ENCODE data around the gene GPSM1. TPM values are rescaled to one million over a fixed set of nuclear protein-coding genes. Genes with fewer than 3 reads are reported as not detected.
A peak's percentile ranks its signal among the peaks of the same experiment; 100 is the strongest.

GPSM1 gene
- total RNA-seq, 3 donors from 2014 or later, result 12.8 to 13.6 (median 13.4) TPM

DNA sequence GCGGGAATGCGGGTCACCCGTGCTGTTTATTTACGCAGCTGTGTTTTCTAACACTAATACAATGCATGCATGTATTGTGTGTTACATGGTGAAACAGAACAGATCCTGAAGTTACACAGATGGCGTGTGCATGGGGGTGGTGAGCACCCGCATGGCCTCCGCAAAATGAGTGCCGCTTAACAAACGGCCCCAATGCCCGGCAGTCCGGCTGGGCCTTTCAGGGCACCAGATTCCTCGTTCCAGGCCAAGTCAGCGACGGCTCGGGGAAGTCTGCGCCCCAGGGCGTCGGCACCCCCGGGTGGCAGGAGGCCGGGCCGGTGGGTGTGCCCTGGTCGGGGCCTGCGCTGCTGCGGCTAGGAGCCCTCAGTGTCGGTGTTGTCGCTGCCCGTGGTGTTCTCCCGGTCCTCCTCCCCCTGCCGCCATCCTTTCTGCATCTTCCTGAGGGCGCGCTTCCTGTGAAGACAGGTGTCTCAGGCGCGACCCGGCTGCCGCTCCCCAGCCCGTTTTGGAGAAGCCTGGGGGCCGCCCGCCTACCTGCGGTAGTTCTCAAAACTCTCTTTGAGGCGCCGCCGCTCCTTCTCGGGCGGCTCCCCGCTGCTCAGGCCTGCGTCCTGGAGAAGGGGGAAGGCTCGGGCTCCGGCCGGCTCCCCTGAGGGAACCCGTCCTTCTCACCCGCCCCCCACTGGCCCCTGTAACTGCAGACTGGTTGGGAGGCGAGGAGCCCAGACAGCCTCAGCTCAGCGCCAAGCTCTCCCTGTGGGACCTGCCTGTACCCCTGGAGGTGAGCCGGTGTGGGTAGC, 36.8 kb downstream of the GPSM1 start:
- H3K9me3 Mint-ChIP-seq, result no peaks in the 10 kb centered on the region
- no peak for ATAC-seq
- no peaks in the 10 kb centered on the region for H3K36me3 Mint-ChIP-seq (ENCODE audit: insufficient read depth)
- peaks cover 1% of the 10 kb centered on the region for H3K4me1 Mint-ChIP-seq (ENCODE audit: low read depth)
- no peaks in the 10 kb centered on the region for H3K27me3 Mint-ChIP-seq (ENCODE audit: low read depth)
- DNase-seq, result no peak
- H3K4me3 Mint-ChIP-seq, result peak overlapping the region; percentile 26

GRCh38 chr9:136364942-136365774, 37.8 kb downstream of the GPSM1 start:
- Mint-ChIP-seq H3K27me3 (ENCODE audit: low read depth) (no peaks in the 10 kb centered on the region), H3K36me3 (ENCODE audit: insufficient read depth) (no peaks in the 10 kb centered on the region), H3K4me3 (no peak overlapping the region), H3K9me3 (no peaks in the 10 kb centered on the region), H3K4me1 (ENCODE audit: low read depth) (peaks cover 1% of the 10 kb centered on the region)
- ATAC-seq (no peak), DNase-seq (no peak)

- no peaks in the 10 kb centered on the region for H3K9me3 Mint-ChIP-seq
- H3K4me3 Mint-ChIP-seq, result no peak overlapping the region
- DNase-seq (no peak), ATAC-seq (no peak)
- no peaks in the 10 kb centered on the region for H3K27me3 Mint-ChIP-seq (ENCODE audit: low read depth)
- no peaks in the 10 kb centered on the region for H3K36me3 Mint-ChIP-seq (ENCODE audit: insufficient read depth)
- peaks cover 1% of the 10 kb centered on the region for H3K4me1 Mint-ChIP-seq (ENCODE audit: low read depth)
These were observed 38.5 kb downstream of the GPSM1 start for GRCh38 chr9:136365775-136366222.

GRCh38 chr9:136366826-136367225, 39.5 kb downstream of the GPSM1 start:
- H3K36me3 Mint-ChIP-seq (ENCODE audit: insufficient read depth), result no peaks in the 10 kb centered on the region
- no peaks in the 10 kb centered on the region for H3K9me3 Mint-ChIP-seq
- H3K4me1 Mint-ChIP-seq (ENCODE audit: low read depth), result peaks cover 1% of the 10 kb centered on the region
- DNase-seq (no peak), ATAC-seq (no peak)
- H3K4me3 Mint-ChIP-seq, result no peak overlapping the region
- H3K27me3 Mint-ChIP-seq (ENCODE audit: low read depth), result no peaks in the 10 kb centered on the region

DNA sequence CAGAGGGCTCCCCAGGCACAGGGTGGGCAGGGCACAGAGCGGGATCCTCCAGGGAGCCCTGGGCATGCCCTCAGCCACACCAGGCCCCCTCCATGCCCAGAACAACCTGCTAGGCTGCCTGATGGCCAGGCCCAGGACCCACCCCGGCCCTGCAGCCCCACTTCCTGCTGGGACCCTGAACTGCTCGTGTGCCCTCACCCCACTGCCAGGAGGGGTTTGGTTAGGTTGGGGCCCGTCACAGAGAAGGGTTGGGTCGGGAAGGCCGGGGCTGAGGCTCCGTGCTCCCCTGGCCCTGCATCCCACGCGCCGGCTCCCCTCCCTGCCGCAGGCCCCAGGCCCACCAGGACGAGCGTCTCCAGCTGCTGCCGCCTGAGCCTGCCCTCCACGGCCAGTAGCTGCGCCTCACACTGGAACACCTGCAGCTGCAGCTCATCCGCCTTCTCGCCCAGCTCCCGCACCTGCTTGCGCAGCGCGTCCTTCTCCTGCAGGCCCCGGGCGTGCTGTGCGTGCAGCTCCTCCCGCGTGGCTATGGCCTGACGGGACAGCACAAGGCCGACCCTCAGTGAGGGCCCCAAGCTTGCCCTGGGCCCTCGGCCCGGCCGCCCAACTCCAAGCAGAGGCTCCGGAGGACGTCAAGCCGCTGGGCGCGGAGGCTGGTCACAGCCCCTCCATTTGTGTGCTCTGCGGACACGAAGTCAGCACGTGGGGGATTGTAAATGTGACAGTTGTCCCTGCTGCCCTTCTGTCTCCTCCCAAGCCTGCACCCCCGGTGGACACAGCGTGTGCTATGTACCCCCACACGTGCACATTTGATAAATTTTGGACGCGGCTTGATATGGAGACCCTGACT, 40.2 kb downstream of the GPSM1 start:
- ATAC-seq, result no peak
- H3K36me3 Mint-ChIP-seq (ENCODE audit: insufficient read depth), result no peaks in the 10 kb centered on the region
- H3K4me1 Mint-ChIP-seq (ENCODE audit: low read depth), result peaks cover 1% of the 10 kb centered on the region
- H3K27me3 Mint-ChIP-seq (ENCODE audit: low read depth), result no peaks in the 10 kb centered on the region
- no peaks in the 10 kb centered on the region for H3K9me3 Mint-ChIP-seq
- H3K4me3 Mint-ChIP-seq, result no peak overlapping the region
- no peak for DNase-seq

DNA sequence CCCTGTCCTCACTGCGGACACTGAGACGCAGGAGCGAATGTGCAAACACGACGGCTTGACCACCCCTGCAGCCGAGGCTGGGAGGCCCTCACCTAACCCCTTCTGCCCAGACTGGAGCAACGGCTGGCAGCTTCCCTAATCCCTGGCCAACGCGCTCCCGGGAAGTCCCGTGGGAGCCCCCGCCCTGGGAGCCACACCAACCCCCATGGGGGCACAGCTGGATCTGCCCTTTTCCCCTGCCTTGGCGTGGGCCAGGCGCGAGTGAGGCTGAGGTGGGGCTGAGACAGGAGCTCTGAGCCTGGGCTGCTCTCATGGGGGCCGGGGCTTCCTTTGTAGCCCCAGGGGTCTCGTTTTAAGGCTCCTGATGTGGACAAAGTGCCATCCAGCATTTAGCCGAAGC, 40.9 kb downstream of the GPSM1 start:
- Mint-ChIP-seq H3K36me3 (ENCODE audit: insufficient read depth) (no peaks in the 10 kb centered on the region), H3K4me1 (ENCODE audit: low read depth) (no peaks in the 10 kb centered on the region), H3K9me3 (no peaks in the 10 kb centered on the region), H3K4me3 (no peak overlapping the region), H3K27me3 (ENCODE audit: low read depth) (peaks cover under 1% of the 10 kb centered on the region)
- DNase-seq, result no peak
- no peak for ATAC-seq

GRCh38 chr9:136370037-136370436, 42.7 kb downstream of the GPSM1 start:
- Mint-ChIP-seq H3K27me3 (ENCODE audit: low read depth) (peaks cover 2% of the 10 kb centered on the region), H3K36me3 (ENCODE audit: insufficient read depth) (peaks cover 2% of the 10 kb centered on the region), H3K4me1 (ENCODE audit: low read depth) (no peaks in the 10 kb centered on the region), H3K4me3 (no peak overlapping the region), H3K9me3 (no peaks in the 10 kb centered on the region)
- ATAC-seq (no peak), DNase-seq (no peak)

DNA sequence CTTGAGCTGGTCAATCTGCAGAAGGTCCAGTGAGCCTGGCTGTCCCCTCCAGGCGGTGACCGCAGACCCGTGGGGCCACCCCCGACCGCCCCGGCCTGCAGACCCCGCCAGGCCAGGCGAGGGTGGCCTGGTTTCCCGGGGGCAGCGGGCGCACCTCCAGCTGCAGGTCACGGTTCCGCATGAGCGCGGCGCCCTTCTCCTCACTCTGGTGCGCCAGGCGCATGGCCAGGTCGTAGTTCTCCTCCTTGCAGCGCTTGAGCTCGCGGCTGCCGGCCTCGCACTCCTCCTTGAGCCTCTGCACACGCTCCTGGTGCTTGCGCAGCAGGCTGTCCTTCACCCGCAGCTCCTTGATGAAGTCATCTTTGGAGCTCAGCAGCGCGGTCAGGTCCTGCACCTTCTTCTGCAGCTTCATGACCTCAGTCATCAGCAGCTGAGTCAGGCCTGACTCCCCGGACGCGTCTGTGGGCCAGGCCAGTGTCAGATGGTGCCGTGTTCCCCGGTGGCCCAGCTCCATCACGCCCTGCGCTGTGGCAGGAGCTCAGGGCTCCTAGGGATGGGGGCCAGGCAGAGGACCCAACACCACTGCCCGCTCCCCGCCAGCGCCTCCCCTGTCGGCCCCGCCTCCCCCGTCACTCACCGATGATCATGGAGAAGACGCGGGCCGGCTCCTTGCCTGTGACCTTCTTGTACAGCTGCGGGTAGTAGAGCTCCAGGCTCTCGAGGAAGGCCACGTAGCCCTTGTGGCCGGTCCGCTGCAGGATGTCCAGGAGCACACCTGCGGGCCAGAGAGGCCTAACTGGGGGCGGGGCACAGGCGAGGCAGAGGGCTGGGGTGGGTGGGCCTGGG, 43.6 kb downstream of the GPSM1 start:
- Mint-ChIP-seq H3K27me3 (ENCODE audit: low read depth) (peaks cover 2% of the 10 kb centered on the region), H3K4me1 (ENCODE audit: low read depth) (no peaks in the 10 kb centered on the region), H3K9me3 (no peaks in the 10 kb centered on the region), H3K4me3 (no peak overlapping the region), H3K36me3 (ENCODE audit: insufficient read depth) (peaks cover 2% of the 10 kb centered on the region)
- DNase-seq, result no peak
- ATAC-seq, result no peak

DNA sequence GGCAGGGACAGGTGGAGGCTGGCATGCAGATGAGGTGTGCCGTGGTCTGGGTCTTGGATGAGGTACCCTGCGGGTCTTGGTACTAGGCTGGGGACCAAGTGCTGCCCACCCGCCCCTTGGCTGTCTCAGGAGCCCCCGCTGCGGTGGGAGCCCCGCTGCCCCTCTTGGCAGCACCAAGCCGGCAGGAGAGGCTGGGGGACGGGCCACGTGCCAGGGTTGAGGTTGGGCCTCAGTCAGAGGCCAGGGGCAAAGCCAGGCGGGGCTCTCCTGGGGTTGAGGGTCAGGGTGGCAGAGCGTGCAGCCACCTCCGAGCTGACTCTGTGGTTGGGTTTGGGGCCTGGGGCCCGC, 44.2 kb downstream of the GPSM1 start:
- H3K9me3 Mint-ChIP-seq, result no peaks in the 10 kb centered on the region
- H3K4me3 Mint-ChIP-seq, result no peak overlapping the region
- ATAC-seq (no peak), DNase-seq (no peak)
- H3K4me1 Mint-ChIP-seq (ENCODE audit: low read depth), result no peaks in the 10 kb centered on the region
- peaks cover 2% of the 10 kb centered on the region for H3K27me3 Mint-ChIP-seq (ENCODE audit: low read depth)
- peaks cover 2% of the 10 kb centered on the region for H3K36me3 Mint-ChIP-seq (ENCODE audit: insufficient read depth)

GRCh38 chr9:136372006-136372405, 44.7 kb downstream of the GPSM1 start:
- H3K4me3 Mint-ChIP-seq, result no peak overlapping the region
- DNase-seq (no peak), ATAC-seq (no peak)
- no peaks in the 10 kb centered on the region for H3K9me3 Mint-ChIP-seq
- peaks cover 2% of the 10 kb centered on the region for H3K36me3 Mint-ChIP-seq (ENCODE audit: insufficient read depth)
- H3K4me1 Mint-ChIP-seq (ENCODE audit: low read depth), result no peaks in the 10 kb centered on the region
- peaks cover 2% of the 10 kb centered on the region for H3K27me3 Mint-ChIP-seq (ENCODE audit: low read depth)

- ATAC-seq, result peak in 1 of 2 donors; percentile 8
- no peak overlapping the region for H3K4me3 Mint-ChIP-seq
- H3K27me3 Mint-ChIP-seq (ENCODE audit: low read depth), result peaks cover 2% of the 10 kb centered on the region
These were observed 45.4 kb downstream of the GPSM1 start for GRCh38 chr9:136372561-136373299.

DNA sequence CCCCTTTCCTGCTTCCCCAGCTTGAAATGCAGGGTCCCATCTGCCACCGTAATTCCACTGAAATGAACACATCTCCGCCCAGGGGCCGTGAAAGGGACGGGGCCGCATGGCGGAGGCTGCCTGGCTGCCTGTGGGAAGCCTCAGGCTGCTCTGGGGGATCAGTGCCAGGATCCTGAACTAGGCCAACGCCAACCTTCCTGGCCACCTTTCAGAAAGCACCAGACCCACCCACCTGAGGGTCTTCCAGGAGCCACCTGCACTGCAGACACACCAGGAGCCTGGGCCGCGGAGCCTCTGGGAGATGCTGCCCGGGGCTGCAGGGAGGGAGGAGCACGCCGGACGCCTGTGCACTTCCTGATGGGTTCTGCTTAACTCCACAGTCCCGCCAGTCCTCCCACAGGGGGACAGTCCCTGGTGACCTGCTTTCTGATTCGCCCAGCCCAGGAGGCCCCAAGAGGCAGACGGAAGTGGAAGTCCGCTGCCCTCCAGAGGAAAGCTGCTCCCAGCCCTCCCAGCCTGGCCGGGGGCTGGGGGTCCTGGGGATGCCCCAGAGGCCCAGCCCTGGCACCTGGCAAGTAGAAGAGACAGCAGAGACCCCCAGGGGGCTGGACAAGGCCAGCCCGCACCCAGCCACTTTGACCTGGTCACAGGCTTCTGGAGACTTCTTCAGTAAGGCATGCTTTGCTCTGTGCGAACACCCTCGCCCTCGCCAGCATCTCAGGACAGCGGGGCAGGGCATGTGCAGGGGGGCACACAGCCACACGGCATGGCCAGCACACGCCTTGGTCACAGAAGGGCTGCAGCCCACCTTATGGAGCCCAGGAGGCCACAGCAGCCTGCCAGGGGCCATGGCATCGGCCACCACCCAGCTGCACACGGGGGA, 46.2 kb downstream of the GPSM1 start, which contains the start of gene CARD9:
Gene CARD9 (minus strand): TSS at position 370 of the 883 bp plus-strand sequence. CDS start 1,591 bp downstream, outside the sequence.
- no peaks in the 10 kb centered on the region for H3K4me1 Mint-ChIP-seq (ENCODE audit: low read depth)
- no peak for DNase-seq
- H3K9me3 Mint-ChIP-seq, result no peaks in the 10 kb centered on the region
- peak within 1 kb of the TSS; percentile 6 for H3K4me3 Mint-ChIP-seq
- peaks cover 2% of the 10 kb centered on the region for H3K27me3 Mint-ChIP-seq (ENCODE audit: low read depth)
- H3K36me3 Mint-ChIP-seq (ENCODE audit: insufficient read depth), result peaks cover 2% of the 10 kb centered on the region
- peak in 1 of 2 donors; percentile 31 for ATAC-seq

More at GRCh38 chr9:136372561-136373299, 45.4 kb downstream of the GPSM1 start:
- Mint-ChIP-seq H3K4me1 (ENCODE audit: low read depth) (no peaks in the 10 kb centered on the region), H3K36me3 (ENCODE audit: insufficient read depth) (peaks cover 2% of the 10 kb centered on the region), H3K9me3 (no peaks in the 10 kb centered on the region)
- no peak for DNase-seq
